ENCODE results near the gene MARCHF4.

MARCHF4 gene

DNA sequence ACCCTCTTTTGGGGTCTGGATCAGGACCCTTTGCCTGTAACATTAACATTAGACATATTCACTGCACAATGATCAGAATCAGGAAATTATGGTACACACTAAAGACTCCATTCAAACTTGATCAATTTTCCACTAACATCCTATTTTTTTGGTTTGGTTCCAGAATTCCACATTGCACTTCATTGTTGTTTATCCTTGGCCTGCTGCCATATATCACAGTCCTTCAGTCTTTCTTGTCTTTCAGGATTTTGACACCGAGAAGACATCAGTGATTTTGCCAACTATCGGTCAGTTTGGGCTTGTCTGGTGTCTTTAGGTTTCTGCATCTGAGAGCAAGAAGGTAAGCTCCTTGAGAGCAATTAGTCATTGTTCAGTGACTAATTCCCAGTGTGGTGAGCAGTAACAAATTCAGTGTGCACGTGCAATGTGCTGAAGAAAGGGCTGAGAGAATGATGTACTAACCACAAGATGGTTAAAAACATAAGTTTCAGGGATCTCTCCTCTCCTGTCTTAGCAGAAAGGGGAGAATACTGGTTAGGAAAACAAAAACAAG is 23.5 kb downstream of the MARCHF4 start:
- FAIRE-seq: no peak

DNA sequence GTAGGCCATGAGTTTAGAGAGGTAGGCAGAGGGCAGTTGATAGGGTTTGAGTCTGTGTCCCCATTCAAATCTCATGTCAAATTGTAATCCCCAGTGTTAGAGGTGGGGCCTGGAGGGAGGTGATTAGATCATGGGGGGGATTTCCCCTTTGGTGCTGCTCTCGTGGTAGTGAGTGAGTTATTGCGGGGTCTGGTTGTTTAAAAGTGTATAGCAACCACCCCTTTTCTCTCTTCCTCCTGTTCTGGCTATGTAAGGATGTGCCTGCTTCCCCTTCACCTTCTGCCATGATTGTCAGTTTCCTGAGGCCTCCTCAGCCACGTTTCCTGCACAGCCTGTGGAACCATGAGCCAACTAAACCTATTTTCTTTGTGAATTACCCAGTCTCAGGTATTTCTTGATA is 25.5 kb downstream of the MARCHF4 start:
- no peak for FAIRE-seq

DNA sequence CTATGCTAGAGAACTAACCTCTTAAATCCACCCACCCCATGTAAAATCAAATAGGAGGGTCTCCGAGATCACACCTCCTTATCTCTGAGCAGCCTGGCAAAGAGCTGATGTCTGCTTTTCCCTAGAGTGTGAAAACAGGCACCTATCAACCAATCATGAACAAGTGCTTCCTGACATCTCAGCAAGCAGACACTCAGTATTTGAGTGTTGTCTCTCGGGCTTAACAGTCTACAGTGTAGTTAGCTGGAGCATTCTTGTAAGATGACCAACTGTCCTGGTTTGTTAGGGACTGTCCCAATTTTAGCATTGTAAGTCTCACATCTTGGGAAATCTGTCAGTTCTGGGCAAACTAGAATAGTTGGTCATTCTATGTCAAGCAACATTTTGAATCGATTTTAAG is 26.4 kb downstream of the MARCHF4 start:
- FAIRE-seq: no peak

DNA sequence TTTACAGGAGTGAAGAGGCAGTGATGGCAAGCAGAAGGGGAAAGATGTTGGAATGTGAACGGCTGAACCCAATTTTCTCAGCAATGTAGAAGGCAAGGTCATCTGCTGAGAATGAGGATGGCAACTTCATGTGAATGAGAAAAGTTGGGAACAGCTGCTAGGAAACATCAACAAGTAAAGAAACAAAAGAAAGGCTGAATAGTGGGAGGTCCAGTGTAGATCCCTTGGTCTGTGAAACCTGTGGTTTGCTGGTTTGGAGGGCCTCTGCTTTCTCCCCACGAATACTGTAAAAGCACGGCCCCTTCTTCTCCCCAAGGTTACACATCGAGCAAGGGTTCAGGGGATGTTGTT is 27.4 kb downstream of the MARCHF4 start:
- FAIRE-seq: no peak

DNA sequence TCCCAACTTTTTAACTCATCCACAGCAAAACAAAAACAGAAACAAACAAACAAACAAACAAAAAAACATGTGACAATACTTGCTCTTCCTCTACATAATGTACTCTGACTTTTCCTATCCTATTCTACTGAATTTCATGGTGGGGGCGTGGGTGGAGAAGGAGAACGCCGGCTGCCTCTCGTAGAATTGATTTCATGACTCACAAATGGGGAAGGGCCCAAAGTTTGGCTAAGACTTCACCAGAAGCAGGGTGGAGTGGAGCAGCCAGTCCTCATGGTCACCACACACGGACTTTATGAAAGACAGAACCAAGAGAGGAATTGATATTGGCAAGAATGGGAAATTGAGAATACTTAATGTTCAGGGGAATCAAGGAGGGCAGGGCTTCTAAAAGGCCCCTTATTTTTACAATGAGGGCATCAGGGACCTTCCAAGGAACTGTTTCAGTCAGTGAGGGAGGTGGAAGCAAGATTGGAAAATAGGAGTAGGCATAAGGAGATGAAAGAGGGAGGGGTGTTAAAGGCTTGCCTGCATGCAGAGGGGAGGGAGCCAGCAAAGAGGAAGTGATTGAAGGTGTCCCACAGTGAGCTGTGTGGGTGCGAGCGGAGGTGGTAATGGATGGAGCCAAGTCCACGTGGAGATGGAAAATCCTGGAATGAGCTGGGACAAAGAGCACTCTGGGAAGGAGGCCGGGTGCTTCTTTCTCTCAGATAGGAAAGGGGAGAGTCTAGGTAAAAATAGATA is 27.9 kb downstream of the MARCHF4 start:
- no peak for FAIRE-seq

DNA sequence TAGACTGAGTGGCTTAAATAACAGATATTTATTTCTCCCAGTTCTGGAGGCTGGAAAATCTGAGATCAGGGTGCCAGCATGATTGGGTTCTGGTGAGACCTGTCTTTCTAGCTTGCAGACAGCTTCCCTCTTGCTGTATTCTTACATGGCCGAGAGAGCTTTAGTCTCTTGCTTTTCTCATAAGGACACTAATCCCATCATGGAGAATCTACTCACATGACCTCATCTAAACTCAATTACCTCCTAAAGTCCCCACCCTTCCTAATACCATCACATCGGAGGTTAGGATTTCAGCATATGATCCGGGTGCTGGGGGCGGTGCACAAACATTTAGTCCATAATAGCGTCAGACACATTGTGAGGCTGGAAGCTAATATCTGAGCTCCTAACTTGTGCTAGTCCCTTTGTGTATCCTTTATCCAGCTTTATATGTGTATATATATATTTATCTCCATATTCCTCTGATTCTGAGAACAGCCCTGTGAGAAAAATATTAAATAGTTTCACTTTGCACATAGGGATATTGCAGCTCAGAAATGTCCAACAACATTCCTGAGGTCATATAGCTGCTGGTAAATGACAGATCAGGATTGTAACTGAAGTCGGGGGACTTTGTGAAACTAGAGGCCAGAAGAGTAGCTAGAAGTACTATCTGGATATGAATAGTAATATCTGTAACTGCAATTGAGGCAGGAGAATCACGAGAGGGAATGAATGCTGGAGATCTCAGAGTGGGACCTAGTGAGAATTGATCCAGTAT is 28.9 kb downstream of the MARCHF4 start:
- no peak for FAIRE-seq

DNA sequence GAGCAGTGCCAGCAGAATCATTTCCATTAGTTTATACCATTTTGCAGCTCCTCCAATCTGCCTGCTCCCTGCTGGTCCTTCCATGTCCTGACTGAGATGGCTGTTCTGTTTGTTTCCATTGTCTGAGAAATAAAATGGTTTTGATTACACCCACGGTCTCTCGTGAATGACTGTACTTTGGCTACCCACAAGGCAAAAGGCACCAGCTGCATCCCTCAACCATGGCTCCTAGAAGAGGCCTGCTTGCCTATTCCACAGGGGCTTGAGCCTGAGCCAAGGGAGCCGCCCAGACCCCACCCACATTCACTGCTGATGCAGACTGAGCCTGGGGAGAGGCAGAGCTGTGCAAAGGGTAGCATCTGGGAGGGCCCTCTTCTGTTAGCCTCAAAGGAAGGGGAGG is 31.2 kb downstream of the MARCHF4 start:
- FAIRE-seq: no peak

DNA sequence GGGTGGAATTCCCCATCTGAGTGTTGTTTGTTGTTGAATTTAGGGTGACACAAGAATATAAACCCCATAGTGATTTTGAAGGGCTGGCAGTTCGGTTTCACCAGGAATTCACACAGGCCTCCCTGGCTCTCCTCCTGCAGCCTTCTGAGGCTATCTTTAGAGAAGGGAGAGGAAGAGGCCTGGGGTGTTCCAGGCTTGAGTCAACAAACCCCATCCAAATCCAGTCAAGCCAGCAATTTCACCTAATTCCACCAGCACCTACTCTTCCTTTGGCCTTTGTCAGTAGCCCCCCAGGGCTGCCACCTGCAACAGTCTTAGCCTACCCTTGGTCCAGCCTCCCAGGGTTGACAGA is 32.0 kb downstream of the MARCHF4 start:
- FAIRE-seq: no peak

DNA sequence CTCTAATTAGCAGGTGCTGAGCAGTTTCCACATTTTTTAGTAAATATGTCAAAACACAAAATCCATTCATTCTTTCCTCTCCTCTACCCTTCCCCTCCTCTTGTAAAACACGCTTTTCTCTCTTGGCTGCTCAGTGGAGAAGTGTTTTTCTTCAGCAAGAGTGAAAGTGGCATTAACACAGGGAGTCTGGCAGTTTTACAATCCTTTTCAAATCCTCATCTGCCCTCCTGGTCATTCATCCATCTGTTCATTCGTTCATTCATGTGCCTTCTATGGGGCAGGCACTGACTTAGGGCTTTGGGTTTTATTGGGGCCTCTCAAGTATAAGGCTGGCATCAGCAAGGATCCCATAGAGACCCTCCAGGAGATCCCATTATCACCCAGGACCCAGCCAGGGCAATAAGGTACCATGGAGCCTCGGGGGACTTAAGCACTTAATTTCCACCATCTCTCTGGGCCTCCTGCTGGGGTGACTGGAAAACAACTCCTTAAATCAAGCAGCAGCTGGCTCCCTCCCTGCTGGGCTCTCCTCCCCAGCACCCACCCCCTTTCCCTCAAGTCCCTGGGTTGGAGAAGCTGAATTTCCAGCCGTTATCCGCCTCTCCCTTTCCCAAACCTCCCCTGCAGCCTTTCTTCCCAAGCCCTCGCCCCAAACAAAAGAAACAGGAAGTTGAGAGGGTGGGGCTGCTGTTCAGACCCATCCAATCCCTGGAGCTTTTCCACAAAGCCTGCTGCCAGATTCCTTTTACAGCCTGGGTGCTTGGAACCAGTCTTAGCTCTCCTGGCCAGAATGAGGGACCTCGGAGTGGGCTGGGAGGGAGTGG is 32.6 kb downstream of the MARCHF4 start:
- FAIRE-seq: no peak

DNA sequence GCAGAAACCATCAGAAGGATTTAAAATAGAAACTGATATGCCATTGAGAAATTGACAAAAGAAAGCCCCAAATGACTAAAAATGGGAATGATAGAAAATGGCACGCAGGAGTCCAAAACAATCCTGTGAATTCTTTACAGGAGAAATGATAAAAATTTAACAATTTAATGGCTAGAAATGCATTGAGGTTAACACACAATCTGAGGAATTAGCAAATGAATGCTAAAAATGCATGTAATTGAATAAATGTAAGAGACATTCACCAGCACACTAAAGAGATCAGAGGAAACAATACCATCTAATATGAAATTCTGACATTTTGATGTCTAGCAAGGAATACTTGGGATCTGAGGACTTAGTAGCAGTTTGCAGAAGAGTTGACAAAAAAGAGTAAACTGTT is 37.0 kb downstream of the MARCHF4 start:
- no peak for FAIRE-seq

DNA sequence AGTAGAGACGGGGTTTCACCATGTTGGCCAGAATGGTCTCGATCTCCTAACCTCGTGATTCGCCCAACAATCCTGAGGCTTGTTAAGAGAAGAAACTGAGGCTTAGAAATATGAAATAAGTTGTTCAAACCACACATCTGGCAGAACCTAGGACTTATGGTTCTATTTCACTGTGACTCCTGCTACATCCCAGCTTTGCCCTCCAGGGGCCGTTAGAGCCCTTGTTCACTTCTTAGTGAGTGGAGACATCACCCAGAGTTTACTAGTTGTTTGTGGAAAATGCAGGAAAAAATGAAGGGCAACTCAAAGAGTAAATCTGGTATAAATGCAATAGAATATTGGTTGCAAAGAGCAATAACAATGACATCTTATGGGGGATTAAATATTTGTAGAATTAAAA is 43.9 kb downstream of the MARCHF4 start:
- FAIRE-seq: no peak

DNA sequence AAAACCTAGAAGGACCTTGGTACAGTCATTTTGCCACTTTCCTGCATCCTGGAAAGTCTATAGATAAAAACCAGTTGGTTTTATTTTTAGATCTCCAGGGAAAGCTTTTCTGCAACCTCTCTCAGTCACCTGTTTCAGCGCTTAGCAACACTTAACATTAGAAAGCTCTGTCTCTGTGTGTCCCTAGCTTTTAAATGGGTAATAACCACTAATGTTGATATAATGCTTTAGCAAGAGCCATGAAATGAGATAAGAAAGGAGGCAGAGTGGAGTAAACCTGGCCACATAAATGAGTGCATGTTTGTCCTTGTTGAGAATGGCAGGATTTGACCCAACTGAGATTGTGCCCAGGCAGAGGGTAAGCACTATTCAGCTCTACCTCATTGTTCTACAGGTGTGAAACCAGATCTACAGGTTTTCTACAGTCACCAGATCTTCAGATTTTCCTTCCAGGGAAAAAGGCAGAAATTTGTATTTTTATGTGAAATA is 44.8 kb downstream of the MARCHF4 start:
- no peak for FAIRE-seq
